AG09309 (cell line): ENCODE results near the gene FOXM1.

Experiments used
- DNase-seq: peaks from one replicate; pipeline ENCODE4 v3.0.0-alpha.2; 2010; ENCODE audit warnings: low read depth
- H3K4me3 ChIP-seq: 2 replicates; pipeline ENCODE4 v1.5.1; 2011; ENCODE audit warnings: mild to moderate bottlenecking, low read depth, low read length, moderate library complexity; ENCODE audit not compliant: control insufficient read depth
- TF ChIP-seq, protein P1 (sequence below): IDR thresholded peaks from 2 replicates; pipeline ENCODE4 v1.5.1; 2011; ENCODE audit warnings: mild to moderate bottlenecking, low read depth, low read length, inconsistent platforms; ENCODE audit not compliant: insufficient read depth, control insufficient read depth; ENCODE audit errors: missing control alignments

Gene FOXM1

DNA sequence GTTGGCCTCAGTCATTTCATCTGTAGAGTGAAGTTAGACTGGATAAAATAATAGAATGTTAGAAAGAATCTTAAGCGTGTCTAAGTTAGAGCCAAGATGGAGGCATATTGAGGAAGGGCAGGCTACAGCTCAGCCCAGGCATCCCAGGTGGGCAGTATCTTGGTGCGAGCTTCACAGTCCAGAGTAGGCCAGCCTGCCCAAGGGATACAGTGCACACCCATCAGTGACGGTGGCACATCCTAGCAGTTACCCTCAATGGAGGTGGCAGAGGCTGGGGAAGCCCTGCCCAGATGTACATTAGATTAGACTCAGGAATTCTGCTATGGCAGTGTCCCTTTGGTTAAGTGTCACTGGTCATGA lies 35.2 kb upstream of the FOXM1 start:
- H3K4me3 ChIP-seq: no peak overlapping the region
- TF ChIP-seq, protein P1, sequence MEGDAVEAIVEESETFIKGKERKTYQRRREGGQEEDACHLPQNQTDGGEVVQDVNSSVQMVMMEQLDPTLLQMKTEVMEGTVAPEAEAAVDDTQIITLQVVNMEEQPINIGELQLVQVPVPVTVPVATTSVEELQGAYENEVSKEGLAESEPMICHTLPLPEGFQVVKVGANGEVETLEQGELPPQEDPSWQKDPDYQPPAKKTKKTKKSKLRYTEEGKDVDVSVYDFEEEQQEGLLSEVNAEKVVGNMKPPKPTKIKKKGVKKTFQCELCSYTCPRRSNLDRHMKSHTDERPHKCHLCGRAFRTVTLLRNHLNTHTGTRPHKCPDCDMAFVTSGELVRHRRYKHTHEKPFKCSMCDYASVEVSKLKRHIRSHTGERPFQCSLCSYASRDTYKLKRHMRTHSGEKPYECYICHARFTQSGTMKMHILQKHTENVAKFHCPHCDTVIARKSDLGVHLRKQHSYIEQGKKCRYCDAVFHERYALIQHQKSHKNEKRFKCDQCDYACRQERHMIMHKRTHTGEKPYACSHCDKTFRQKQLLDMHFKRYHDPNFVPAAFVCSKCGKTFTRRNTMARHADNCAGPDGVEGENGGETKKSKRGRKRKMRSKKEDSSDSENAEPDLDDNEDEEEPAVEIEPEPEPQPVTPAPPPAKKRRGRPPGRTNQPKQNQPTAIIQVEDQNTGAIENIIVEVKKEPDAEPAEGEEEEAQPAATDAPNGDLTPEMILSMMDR: no peak
- DNase-seq: no peak

DNA sequence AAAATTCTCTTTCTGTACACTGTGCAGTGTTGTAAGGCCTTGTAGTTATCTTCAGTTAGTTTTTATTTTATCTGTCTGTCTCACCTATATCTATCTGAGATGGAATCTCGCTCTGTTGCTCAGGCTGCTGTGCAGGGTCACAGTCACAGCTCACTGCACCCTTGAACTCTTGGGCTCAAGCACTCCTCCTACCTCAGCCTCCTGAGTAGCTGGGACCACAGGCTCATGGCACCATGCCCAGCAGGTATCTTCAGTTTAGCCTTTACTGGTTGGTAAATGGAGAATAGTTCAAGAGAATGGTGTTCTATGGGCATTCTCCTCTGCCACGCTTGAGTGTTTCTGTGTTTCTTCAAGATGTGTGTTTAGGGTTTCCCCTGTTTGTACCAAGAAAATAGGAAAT lies 27.3 kb upstream of the FOXM1 start:
- TF ChIP-seq, protein P1: no peak
- no peak for DNase-seq

DNA sequence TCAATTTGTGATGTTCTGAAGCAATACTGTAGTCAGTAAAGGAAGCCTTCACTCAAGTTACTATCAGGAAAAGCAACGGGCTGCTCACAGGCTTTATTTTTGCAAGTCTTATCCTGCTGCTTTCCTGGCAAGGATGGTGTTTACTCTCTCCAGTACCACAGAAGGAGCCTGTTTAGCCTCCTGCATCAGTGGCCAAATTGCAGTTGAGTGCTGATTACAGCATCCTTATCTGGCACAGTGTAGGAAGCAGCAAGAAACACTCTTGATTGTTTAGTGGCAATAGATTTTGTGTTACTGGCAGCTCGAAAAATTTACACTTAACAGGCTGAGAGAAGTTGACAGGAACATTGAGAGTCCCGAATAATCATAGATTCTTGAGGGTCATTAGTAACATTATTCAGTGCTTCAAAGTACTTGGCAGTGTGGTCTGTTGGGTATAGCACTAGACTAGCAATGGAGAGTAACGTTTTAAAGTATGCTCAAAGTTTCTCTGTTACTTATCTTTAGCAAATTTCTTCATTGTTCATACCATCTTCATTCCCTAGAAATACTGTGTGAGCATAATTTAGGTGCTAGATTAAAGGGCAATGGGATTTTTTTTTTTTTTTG lies 25.4 kb upstream of the FOXM1 start:
- no peak for DNase-seq
- H3K4me3 ChIP-seq: no peak overlapping the region
- TF ChIP-seq, protein P1: no peak

More for the DNA sequence above, 27.3 kb upstream of the FOXM1 start:
- H3K4me3 ChIP-seq: no peak overlapping the region

DNA sequence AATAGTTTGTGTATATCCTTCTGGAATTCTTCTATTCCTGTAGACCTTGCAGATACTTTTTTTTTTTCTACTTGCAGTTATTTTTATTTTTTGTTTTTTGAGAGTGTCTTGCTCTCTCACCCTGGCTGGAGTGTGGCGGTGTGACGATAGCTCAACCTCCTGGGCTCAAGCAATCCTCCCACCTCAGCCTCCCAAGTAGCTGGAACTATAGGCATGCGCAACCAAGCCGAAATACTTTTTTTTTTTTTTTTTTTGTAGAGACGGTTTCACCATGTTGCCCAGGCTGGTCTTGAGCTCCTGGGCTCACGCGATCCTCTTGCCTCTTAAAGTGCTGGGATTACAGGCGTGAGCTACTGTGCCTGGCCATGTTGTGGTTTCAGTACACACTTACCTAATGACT lies 23.7 kb upstream of the FOXM1 start:
- DNase-seq: no peak
- no peak overlapping the region for H3K4me3 ChIP-seq
- TF ChIP-seq, protein P1: no peak

DNA sequence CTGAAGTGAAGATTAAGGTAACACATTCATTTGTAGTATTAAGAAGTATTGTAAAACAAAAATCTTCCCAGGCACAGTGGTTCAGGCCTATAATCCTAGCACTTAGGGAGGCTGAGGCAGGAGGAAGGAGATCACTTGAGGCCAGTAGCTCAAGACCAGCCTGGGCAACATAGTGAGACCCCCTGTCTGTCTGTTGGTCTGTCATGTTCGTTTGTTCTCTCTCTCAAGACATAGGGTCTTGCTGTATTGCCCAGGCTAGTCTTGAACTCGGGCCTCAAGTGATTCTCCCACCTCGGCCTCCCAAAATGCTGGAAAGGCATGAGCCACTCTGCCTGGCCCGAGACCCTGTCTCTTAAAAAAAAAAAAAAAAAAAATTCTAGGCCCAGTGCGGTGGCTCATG lies 20.4 kb upstream of the FOXM1 start:
- H3K4me3 ChIP-seq: no peak overlapping the region
- TF ChIP-seq, protein P1: no peak
- DNase-seq: no peak

DNA sequence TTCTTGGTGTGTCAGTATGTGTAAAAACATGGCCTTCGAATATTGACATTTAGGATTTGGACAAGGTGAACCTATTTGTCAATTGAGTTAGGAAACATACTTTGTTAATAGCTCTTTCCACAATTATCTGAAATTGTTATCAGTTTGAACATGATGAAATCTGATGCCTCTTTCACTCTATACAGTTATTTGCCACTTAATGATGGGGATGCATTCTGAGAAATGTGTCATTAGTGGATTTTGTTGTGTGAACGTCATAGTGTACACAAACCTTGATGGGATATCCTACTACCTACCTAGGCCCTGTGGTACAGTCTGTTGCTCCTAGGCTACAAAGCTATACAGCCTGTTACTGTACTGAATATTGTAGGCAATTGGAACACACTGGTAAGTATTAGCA lies 18.5 kb upstream of the FOXM1 start:
- no peak for DNase-seq
- TF ChIP-seq, protein P1: no peak
- no peak overlapping the region for H3K4me3 ChIP-seq

DNA sequence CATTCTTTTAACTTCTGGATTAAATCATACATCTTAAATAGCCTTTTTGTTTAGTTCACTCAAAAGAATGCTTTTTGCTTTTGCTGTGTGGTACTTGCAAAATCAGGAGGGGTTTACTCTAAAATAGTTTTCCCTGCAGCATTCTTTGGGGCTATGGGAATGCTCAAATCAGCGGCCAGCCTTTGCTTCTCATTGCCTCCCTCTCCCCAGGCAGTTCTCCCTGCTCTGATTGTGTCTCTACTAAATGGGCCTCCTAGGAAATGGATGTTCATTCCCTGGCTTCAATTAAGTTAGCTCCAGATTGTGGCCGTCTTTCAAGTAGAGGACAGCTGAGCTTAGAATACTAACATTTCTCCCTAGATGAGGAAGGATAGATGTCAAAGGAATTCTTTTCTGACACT lies 18.1 kb upstream of the FOXM1 start:
- H3K4me3 ChIP-seq: no peak overlapping the region
- no peak for DNase-seq
- TF ChIP-seq, protein P1: no peak
